SK-N-SH treated with all-trans-retinoic acid at 6 μM for 48 hours (cell line): Measurements from ENCODE around the gene ATCAY.
A peak's percentile ranks its signal among the peaks of the same experiment; 100 is the strongest.

Experiments
- ATAC-seq: fragments of 200-7000 bp; cut with Tn5 transposase; 3 replicates; pipeline ENCODE4 v1.9.1; 2020; ENCODE audit warnings: mild to moderate bottlenecking, moderate library complexity
- ARNTL ChIP-seq: fragments of 450-650 bp; formaldehyde crosslinking; IDR thresholded peaks from 2 replicates; pipeline ENCODE4 v1.5.0; 2020; ENCODE audit warnings: low read depth, mild to moderate bottlenecking, moderate library complexity, borderline replicate concordance
- BACH2 ChIP-seq: fragments of 250-450 bp; sonication (Bioruptor Pico); IDR thresholded peaks from 2 replicates; pipeline ENCODE4 v1.9.0; 2021; ENCODE audit warnings: mild to moderate bottlenecking, borderline replicate concordance
- CREB5 ChIP-seq: fragments of 250-450 bp; sonication (Bioruptor Pico); IDR thresholded peaks from 2 replicates; pipeline ENCODE4 v1.5.1; 2020; ENCODE audit warnings: low read depth, mild to moderate bottlenecking, moderate library complexity
- CSDC2 ChIP-seq: fragments of 250-450 bp; sonication (Bioruptor Pico); IDR thresholded peaks from 2 replicates; pipeline ENCODE4 v1.5.0; 2020; ENCODE audit warnings: mild to moderate bottlenecking, moderate library complexity
- CSRNP3 ChIP-seq: fragments of 250-450 bp; sonication (Bioruptor Pico); IDR thresholded peaks from 2 replicates; pipeline ENCODE4 v1.5.1; 2021; ENCODE audit warnings: mild to moderate bottlenecking, moderate library complexity
- GLIS3 ChIP-seq: fragments of 250-450 bp; sonication (Bioruptor Pico); IDR thresholded peaks from 2 replicates; pipeline ENCODE4 v1.5.0; 2020; ENCODE audit warnings: mild to moderate bottlenecking, moderate library complexity
- ISL1 ChIP-seq: fragments of 250-450 bp; sonication (Bioruptor Pico); IDR thresholded peaks from 2 replicates; pipeline ENCODE4 v2.1.2; 2022; ENCODE audit warnings: mild to moderate bottlenecking, moderate library complexity
- OSR1 ChIP-seq: fragments of 250-450 bp; sonication (Bioruptor Pico); IDR thresholded peaks from 2 replicates; pipeline ENCODE4 v1.8.0; 2022; ENCODE audit warnings: moderate library complexity, mild to moderate bottlenecking, inconsistent platforms
- PATZ1 ChIP-seq: fragments of 250-450 bp; sonication (Bioruptor Pico); IDR thresholded peaks from 2 replicates; pipeline ENCODE4 v1.8.0; 2020; ENCODE audit warnings: mild to moderate bottlenecking, moderate library complexity, borderline replicate concordance
- POU6F1 ChIP-seq: fragments of 250-450 bp; sonication (Bioruptor Pico); IDR thresholded peaks from 2 replicates; pipeline ENCODE4 v1.8.0; 2021; ENCODE audit warnings: low read depth, mild to moderate bottlenecking, moderate library complexity, borderline replicate concordance
- PPARA ChIP-seq: fragments of 250-450 bp; sonication (Bioruptor Pico); IDR thresholded peaks from 2 replicates; pipeline ENCODE4 v1.5.0; 2020; ENCODE audit warnings: mild to moderate bottlenecking, borderline replicate concordance
- RARB ChIP-seq: fragments of 250-450 bp; sonication (Bioruptor Pico); IDR thresholded peaks from 2 replicates; pipeline ENCODE4 v1.8.0; 2021; ENCODE audit warnings: mild to moderate bottlenecking, moderate library complexity
- TCF4 ChIP-seq: fragments of 250-450 bp; sonication (Bioruptor Pico); IDR thresholded peaks from 2 replicates; pipeline ENCODE4 v1.8.0; 2021; ENCODE audit warnings: mild to moderate bottlenecking, moderate library complexity, borderline replicate concordance
- TOX ChIP-seq: fragments of 250-450 bp; sonication (Bioruptor Pico); IDR thresholded peaks from 2 replicates; pipeline ENCODE4 v1.8.0; 2021; ENCODE audit warnings: mild to moderate bottlenecking, moderate library complexity, borderline replicate concordance
- TSHZ2 ChIP-seq: fragments of 250-450 bp; sonication (Bioruptor Pico); IDR thresholded peaks from 2 replicates; pipeline ENCODE4 v1.5.0; 2020; ENCODE audit warnings: mild to moderate bottlenecking, moderate library complexity
- ZFP3 ChIP-seq: fragments of 250-450 bp; sonication (Bioruptor Pico); IDR thresholded peaks from 2 replicates; pipeline ENCODE4 v1.5.0; 2020; ENCODE audit warnings: mild to moderate bottlenecking, moderate library complexity
- ZNF565 ChIP-seq: fragments of 450-650 bp; formaldehyde crosslinking; conservative IDR thresholded peaks from 2 replicates; pipeline ENCODE4 v1.5.0; 2020; ENCODE audit warnings: low read depth, mild to moderate bottlenecking, moderate library complexity
- ZNF70 ChIP-seq: fragments of 450-650 bp; formaldehyde crosslinking; IDR thresholded peaks from 2 replicates; pipeline ENCODE4 v1.5.0; 2020; ENCODE audit warnings: mild to moderate bottlenecking, moderate library complexity
- ZNF8 ChIP-seq: fragments of 450-650 bp; formaldehyde crosslinking; IDR thresholded peaks from 2 replicates; pipeline ENCODE4 v1.5.0; 2020; ENCODE audit warnings: mild to moderate bottlenecking, moderate library complexity

Gene ATCAY

GRCh38 chr19:3970808-3971598 lies 90.5 kb downstream of the ATCAY start, which contains the start of gene DAPK3:
Gene DAPK3 (minus strand): TSS chr19:3971099. CDS start chr19:3969735, 1,364 bp downstream.
- TF ChIP-seq TSHZ2 (CRISPR knock-in tag) (no peak), ZFP3 (CRISPR knock-in tag) (0 out of 2 replicates have a peak, but pooled peaks have one; percentile 31)
- peak; percentile 77 for ATAC-seq

GRCh38 chr19:3975144-3975543 lies 94.7 kb downstream of the ATCAY start:
- TF ChIP-seq ZNF565 (CRISPR knock-in tag): no peak
- no peak for TF ChIP-seq OSR1 (CRISPR knock-in tag)
- no peak for TF ChIP-seq CREB5 (CRISPR knock-in tag)
- no peak for TF ChIP-seq ISL1 (CRISPR knock-in tag)
- TF ChIP-seq CSDC2: no peak
- no peak for TF ChIP-seq PATZ1 (CRISPR knock-in tag)
- TF ChIP-seq RARB (CRISPR knock-in tag): no peak
- no peak for TF ChIP-seq TOX (CRISPR knock-in tag)
- TF ChIP-seq PPARA (CRISPR knock-in tag): no peak
- TF ChIP-seq TCF4 (CRISPR knock-in tag): no peak
- TF ChIP-seq POU6F1 (CRISPR knock-in tag): no peak
- TF ChIP-seq ZNF70: no peak
- no peak for TF ChIP-seq CSRNP3 (CRISPR knock-in tag)
- TF ChIP-seq GLIS3 (CRISPR knock-in tag): no peak
- TF ChIP-seq TSHZ2 (CRISPR knock-in tag): no peak
- no peak for TF ChIP-seq ZNF8 (CRISPR knock-in tag)
- no peak for TF ChIP-seq BACH2 (CRISPR knock-in tag)
- TF ChIP-seq ARNTL (CRISPR knock-in tag): no peak
- ATAC-seq: no peak
